VCaP (cell line): ENCODE results near the gene NPM1.

ENCODE experiments used
- H3K27ac ChIP-seq: fragments of 450-650 bp; 2 replicates; pipeline ENCODE4 v1.5.1; 2017
- TF ChIP-seq, protein P1 (sequence below): fragments of 450-650 bp; conservative IDR thresholded peaks from 2 replicates; pipeline ENCODE4 v1.5.1; 2017; ENCODE audit warnings: mild to moderate bottlenecking, moderate library complexity

The NPM1 gene

GRCh38 chr5:171444582-171444981 lies 56.9 kb downstream of the NPM1 start:
- H3K27ac ChIP-seq, result no peak overlapping the region
- TF ChIP-seq, protein P1, sequence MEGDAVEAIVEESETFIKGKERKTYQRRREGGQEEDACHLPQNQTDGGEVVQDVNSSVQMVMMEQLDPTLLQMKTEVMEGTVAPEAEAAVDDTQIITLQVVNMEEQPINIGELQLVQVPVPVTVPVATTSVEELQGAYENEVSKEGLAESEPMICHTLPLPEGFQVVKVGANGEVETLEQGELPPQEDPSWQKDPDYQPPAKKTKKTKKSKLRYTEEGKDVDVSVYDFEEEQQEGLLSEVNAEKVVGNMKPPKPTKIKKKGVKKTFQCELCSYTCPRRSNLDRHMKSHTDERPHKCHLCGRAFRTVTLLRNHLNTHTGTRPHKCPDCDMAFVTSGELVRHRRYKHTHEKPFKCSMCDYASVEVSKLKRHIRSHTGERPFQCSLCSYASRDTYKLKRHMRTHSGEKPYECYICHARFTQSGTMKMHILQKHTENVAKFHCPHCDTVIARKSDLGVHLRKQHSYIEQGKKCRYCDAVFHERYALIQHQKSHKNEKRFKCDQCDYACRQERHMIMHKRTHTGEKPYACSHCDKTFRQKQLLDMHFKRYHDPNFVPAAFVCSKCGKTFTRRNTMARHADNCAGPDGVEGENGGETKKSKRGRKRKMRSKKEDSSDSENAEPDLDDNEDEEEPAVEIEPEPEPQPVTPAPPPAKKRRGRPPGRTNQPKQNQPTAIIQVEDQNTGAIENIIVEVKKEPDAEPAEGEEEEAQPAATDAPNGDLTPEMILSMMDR, result no peak

DNA sequence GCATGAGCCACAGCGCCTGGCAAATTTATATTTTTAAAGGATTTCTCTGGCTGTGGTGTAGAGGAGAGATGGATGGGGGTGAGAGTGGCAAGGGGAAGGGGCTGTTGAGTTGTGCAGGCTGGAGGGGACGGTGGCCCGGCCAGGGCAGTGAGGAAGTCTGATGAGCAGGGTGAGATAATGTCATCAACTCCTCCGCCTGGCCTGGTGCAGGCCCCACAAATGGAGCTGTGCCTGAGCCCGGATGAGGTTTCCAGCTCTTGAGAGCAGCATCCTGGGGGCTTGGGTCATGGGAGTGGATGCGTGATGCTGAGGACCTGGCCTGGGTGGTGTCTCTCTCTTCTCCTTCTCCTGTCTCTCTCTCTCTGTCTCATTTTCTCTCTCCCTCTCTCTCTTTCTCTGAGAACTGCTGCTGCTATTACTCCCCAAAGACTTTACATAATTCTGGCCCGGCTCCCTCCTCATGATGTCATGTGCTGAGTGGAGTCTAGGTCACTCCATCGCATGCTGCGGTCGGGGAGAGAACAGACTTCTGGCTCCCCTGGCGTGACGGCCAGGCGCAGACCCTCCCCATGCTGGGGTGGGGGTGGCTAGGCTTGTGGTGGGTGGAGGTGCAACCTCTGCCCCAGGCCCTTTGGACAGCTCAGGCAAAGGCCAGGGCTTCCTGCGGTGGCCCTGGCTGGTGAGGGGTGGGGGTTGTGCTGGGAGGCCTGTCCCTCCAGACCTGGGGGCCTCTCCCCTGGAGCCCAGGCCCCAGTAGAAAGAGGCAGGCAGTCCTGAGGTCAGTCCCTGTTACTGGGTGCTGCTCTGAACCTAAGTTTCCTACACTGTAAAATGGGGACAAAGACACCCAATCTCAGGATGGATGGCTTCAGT lies 58.2 kb downstream of the NPM1 start:
- TF ChIP-seq, protein P1, result no peak
- no peak overlapping the region for H3K27ac ChIP-seq

- no peak overlapping the region for H3K27ac ChIP-seq
- TF ChIP-seq, protein P1, result no peak
Measured at GRCh38 chr5:171447226-171447625, 59.6 kb downstream of the NPM1 start.

DNA sequence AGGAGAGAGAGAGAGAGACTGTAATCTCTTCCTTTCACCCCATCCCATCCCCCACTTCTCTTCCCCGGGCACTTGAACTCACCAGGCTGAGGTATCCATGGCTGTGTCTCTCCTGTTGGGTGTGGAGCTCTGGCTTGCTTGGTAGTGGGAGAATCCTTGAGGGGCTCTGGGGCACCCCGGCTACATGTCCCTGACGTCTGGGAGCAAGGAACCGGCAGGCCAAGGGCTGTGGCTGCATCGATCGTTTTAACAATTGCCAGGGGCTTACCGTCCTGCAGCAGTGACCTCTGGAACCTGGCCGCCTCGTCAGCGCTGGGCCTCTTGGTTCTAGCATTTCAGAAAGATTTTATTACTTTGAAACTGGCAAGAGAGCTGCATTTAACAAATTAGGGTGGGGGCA lies 61.8 kb downstream of the NPM1 start:
- H3K27ac ChIP-seq, result no peak overlapping the region
- TF ChIP-seq, protein P1, result no peak

DNA sequence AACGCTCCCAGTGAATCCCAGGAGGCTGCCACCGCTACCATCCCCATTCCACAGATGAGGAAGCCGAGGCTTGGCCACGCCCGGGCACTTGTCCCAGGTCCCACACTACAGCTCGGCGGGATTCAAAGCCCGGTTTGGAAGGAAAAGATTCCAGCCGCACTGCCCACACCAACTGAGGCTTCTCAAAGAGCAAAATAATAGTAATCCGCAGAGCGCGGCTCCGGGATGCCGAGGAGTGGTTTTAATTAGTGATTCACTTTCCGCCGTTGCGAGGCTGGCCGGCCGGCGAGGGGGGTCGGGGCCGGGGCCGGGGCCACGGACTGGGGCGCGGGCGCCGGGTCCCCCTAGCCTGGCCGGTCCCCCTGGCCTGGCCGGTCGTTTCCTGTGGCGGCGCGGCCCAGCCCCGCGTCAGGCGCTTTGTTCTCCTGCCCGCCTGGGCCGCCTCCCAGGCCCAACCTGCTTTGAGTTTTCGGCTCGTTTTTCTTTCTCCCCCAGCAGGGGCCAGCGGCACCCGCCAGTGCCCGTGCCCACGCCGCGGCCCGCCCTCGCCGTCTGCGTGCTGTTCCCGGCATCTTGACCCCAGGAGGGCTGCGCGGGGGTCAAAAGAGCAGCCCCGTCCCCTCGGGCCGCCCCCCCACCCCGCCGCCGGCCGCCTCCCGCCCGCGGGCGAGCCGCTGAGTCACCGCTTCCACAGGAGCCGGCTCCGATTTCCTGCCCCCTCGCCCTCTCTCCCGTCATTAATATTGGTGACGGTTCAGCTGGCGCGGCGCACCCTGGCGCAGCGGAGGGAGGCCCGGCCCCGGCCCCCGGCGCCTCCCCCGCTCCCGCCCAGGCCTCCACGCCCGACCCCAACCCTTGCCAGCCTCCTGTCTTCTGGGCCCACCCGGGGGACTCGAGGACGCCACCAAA lies 63.0 kb downstream of the NPM1 start:
- no peak overlapping the region for H3K27ac ChIP-seq
- TF ChIP-seq, protein P1, result no peak

- H3K27ac ChIP-seq, result no peak overlapping the region
- TF ChIP-seq, protein P1, result no peak
Measured at GRCh38 chr5:171451421-171451820, 63.8 kb downstream of the NPM1 start.

- H3K27ac ChIP-seq, result no peak overlapping the region
Measured at GRCh38 chr5:171453056-171453725, 65.5 kb downstream of the NPM1 start.

More at GRCh38 chr5:171453056-171453725, 65.5 kb downstream of the NPM1 start:
- TF ChIP-seq, protein P1, result no peak
